Naive thymus-derived CD4-positive, alpha-beta T cell (primary cell): ENCODE measurements around the gene TDRD1. TPM values are rescaled to one million over a fixed set of nuclear protein-coding genes. Genes with fewer than 3 reads are reported as not detected.

Source experiments
- ATAC-seq: fragments of 150-1000 bp; cut with Tn5 transposase; 2 replicates; pipeline ENCODE4 v1.10.0; 2021; ENCODE audit warnings: mild to moderate bottlenecking, moderate library complexity
- CTCF ChIA-PET: fragments of 350-600 bp; sonication (Branson Sonifier 250); formaldehyde crosslinking; loops from one replicate; lab custom pipeline; 2021; ENCODE audit warnings: antibody characterized with exemption; lab: Charles Lee
- POLR2A ChIA-PET: fragments of 350-600 bp; sonication (Branson Sonifier 250); formaldehyde crosslinking; loops from one replicate; lab custom pipeline; 2021; ENCODE audit warnings: antibody characterized with exemption, inconsistent platforms; lab: Charles Lee
- DNase-seq, 9 donors: peaks; one replicate each; pipeline versions ENCODE4 v3.0.0 to v3.0.0-alpha.2; 2020 to 2022; ENCODE audit warnings: mixed read lengths in 1 of 9
- H3K27ac ChIP-seq: one replicate; pipeline ENCODE4 v1.7.0; 2013; ENCODE audit warnings: mild to moderate bottlenecking, low read depth, low read length, moderate library complexity
- H3K27me3 ChIP-seq, 2 donors: one replicate each; pipeline ENCODE4 v1.7.0; 2013; ENCODE audit warnings: low read length in 2 of 2, mild to moderate bottlenecking in 2 of 2, moderate library complexity in 2 of 2; ENCODE audit not compliant: control insufficient read depth in 2 of 2, insufficient read depth in 2 of 2
- H3K36me3 ChIP-seq, 3 experiments: 1 replicate in 2 of 3; 2 replicates in 1 of 3; pipeline ENCODE4 v1.7.0; 2013; ENCODE audit warnings: low read length in 3 of 3, mild to moderate bottlenecking in 3 of 3, moderate library complexity in 1 of 3; ENCODE audit not compliant: insufficient read depth in 3 of 3, control insufficient read depth in 2 of 3
- H3K4me1 ChIP-seq, 2 donors: one replicate each; pipeline ENCODE4 v1.7.0; 2013; ENCODE audit warnings: low read length in 2 of 2, mild to moderate bottlenecking in 2 of 2, moderate library complexity in 1 of 2; ENCODE audit not compliant: control insufficient read depth in 2 of 2, insufficient read depth in 2 of 2
- H3K4me3 ChIP-seq: 2 replicates; pipeline ENCODE4 v1.7.0; 2013; ENCODE audit warnings: mild to moderate bottlenecking, low read length
- H3K9me3 ChIP-seq, 3 experiments: 1 replicate in 2 of 3; 2 replicates in 1 of 3; pipeline ENCODE4 v1.7.0; 2013; ENCODE audit warnings: low read length in 3 of 3; ENCODE audit not compliant: control insufficient read depth in 2 of 3
- H3K27ac Mint-ChIP-seq, 9 donors: one replicate each; pipeline ENCODE4 v1.8.0; 2020 to 2022; ENCODE audit warnings: mixed read lengths in 9 of 9, mild to moderate bottlenecking in 8 of 9, moderate library complexity in 5 of 9, inconsistent platforms in 2 of 9
- H3K27me3 Mint-ChIP-seq, 5 donors: one replicate each; pipeline ENCODE4 v1.8.0; 2021 to 2022; ENCODE audit warnings: mixed read lengths in 5 of 5, mild to moderate bottlenecking in 1 of 5
- H3K36me3 Mint-ChIP-seq, 5 donors: one replicate each; pipeline ENCODE4 v1.8.0; 2020 to 2022; ENCODE audit warnings: mixed read lengths in 5 of 5, mild to moderate bottlenecking in 3 of 5, inconsistent platforms in 1 of 5
- H3K4me1 Mint-ChIP-seq, 7 donors: one replicate each; pipeline ENCODE4 v1.8.0; 2020 to 2022; ENCODE audit warnings: mixed read lengths in 7 of 7, mild to moderate bottlenecking in 3 of 7, inconsistent platforms in 1 of 7
- H3K4me3 Mint-ChIP-seq, 10 donors: one replicate each; pipeline ENCODE4 v1.8.0; 2020 to 2022; ENCODE audit warnings: mild to moderate bottlenecking in 10 of 10, mixed read lengths in 10 of 10, moderate library complexity in 6 of 10, inconsistent platforms in 2 of 10
- H3K9me3 Mint-ChIP-seq, 11 donors: one replicate each; pipeline ENCODE4 v1.8.0; 2020 to 2022; ENCODE audit warnings: mixed read lengths in 11 of 11, mild to moderate bottlenecking in 4 of 11, inconsistent platforms in 1 of 11, moderate library complexity in 1 of 11
- intact Hi-C, 2 donors: fragments of 100-400 bp; cut with micrococcal nuclease; formaldehyde crosslinking; loops; one replicate each; pipeline ENCODE4 v1.15.1; 2023
- polyA plus RNA-seq, 2 donors: library from polyadenylated mRNA; unstranded; fragments of 300-500 nt; fragmentation: Illumina TruSeq; gene quantifications; one replicate each; pipeline ENCODE4 v1.2.3, GENCODE V29; 2021
- total RNA-seq, 6 experiments: library from RNA in 5 of 6; stranded (reverse) in 5 of 6; gene quantifications; 1 replicate in 5 of 6; 2 replicates in 1 of 6; pipeline ENCODE4 v1.2.3 and lab custom pipeline; 2021 to 2026

The TDRD1 gene
- total and polyA plus RNA-seq, 7 experiments from 2014 or later, result 0.05 to 0.49 (median 0.25) TPM; not detected in 1

- Mint-ChIP-seq H3K4me1 (peaks cover 0 to 18% (median 12%) of the 10 kb centered on the region in 7 donors), H3K9me3 (no peaks in the 10 kb centered on the region), H3K27me3 (peaks cover 0 to 5% (median 1%) of the 10 kb centered on the region in 5 donors), H3K27ac (peak overlapping the region in 1 of 9 donors; percentile 19), H3K36me3 (no peaks in the 10 kb centered on the region), H3K4me3 (no peak overlapping the region)
- ATAC-seq, result no peak
- Histone ChIP-seq H3K27me3 (no peaks in the 10 kb centered on the region), H3K4me3 (no peak overlapping the region), H3K36me3 (no peaks in the 10 kb centered on the region), H3K9me3 (no peaks in the 10 kb centered on the region), H3K27ac (no peak overlapping the region), H3K4me1 (no peaks in the 10 kb centered on the region)
- ChIA-PET POLR2A (no interaction called here), CTCF (no interaction called here)
- intact Hi-C loops, result no loop called here
- no peak for DNase-seq
These were observed 80.7 kb downstream of the TDRD1 start for GRCh38 chr10:114259824-114260223.

GRCh38 chr10:114260366-114260765, 81.2 kb downstream of the TDRD1 start:
- ChIA-PET POLR2A (no interaction called here), CTCF (no interaction called here)
- H3K36me3 ChIP-seq, result no peaks in the 10 kb centered on the region
- Mint-ChIP-seq H3K27ac (no peak overlapping the region), H3K4me3 (no peak overlapping the region), H3K27me3 (peaks cover 0 to 5% (median 0%) of the 10 kb centered on the region in 5 donors), H3K9me3 (no peaks in the 10 kb centered on the region), H3K36me3 (no peaks in the 10 kb centered on the region), H3K4me1 (peaks cover 0 to 18% (median 12%) of the 10 kb centered on the region in 7 donors)
- no peaks in the 10 kb centered on the region for H3K9me3 ChIP-seq
- intact Hi-C loops, result no loop called here
- H3K27me3 ChIP-seq, result no peaks in the 10 kb centered on the region
- no peak overlapping the region for H3K4me3 ChIP-seq
- DNase-seq (no peak), ATAC-seq (no peak)
- H3K4me1 ChIP-seq, result no peaks in the 10 kb centered on the region
- no peak overlapping the region for H3K27ac ChIP-seq

- Histone ChIP-seq H3K36me3 (no peaks in the 10 kb centered on the region), H3K9me3 (no peaks in the 10 kb centered on the region), H3K27ac (no peak overlapping the region), H3K4me1 (no peaks in the 10 kb centered on the region), H3K4me3 (no peak overlapping the region), H3K27me3 (no peaks in the 10 kb centered on the region)
- intact Hi-C loops, result no loop called here
- Mint-ChIP-seq H3K27ac (no peak overlapping the region), H3K36me3 (no peaks in the 10 kb centered on the region), H3K4me1 (peaks cover 0 to 18% (median 12%) of the 10 kb centered on the region in 7 donors), H3K9me3 (no peaks in the 10 kb centered on the region), H3K4me3 (no peak overlapping the region), H3K27me3 (peaks cover 0 to 5% (median 0%) of the 10 kb centered on the region in 5 donors)
- ATAC-seq (no peak), DNase-seq (no peak)
- POLR2A ChIA-PET, result no interaction called here
- CTCF ChIA-PET, result no interaction called here
These were observed 81.9 kb downstream of the TDRD1 start for GRCh38 chr10:114261076-114261475.

- peaks cover 0 to 18% (median 12%) of the 10 kb centered on the region in 7 donors for H3K4me1 Mint-ChIP-seq
- H3K4me3 ChIP-seq, result no peak overlapping the region
- DNase-seq, result no peak
- no peaks in the 10 kb centered on the region for H3K4me1 ChIP-seq
- ATAC-seq, result no peak
- no peaks in the 10 kb centered on the region for H3K27me3 ChIP-seq
- no peaks in the 10 kb centered on the region for H3K9me3 Mint-ChIP-seq
- H3K27ac ChIP-seq, result no peak overlapping the region
- intact Hi-C loops, result no loop called here
- H3K4me3 Mint-ChIP-seq, result no peak overlapping the region
- POLR2A ChIA-PET, result no interaction called here
- H3K9me3 ChIP-seq, result no peaks in the 10 kb centered on the region
- H3K27me3 Mint-ChIP-seq, result peaks cover 0 to 5% (median 0%) of the 10 kb centered on the region in 5 donors
- CTCF ChIA-PET, result no interaction called here
- H3K27ac Mint-ChIP-seq, result no peak overlapping the region
- no peaks in the 10 kb centered on the region for H3K36me3 ChIP-seq
- no peaks in the 10 kb centered on the region for H3K36me3 Mint-ChIP-seq
These were observed 83.3 kb downstream of the TDRD1 start for GRCh38 chr10:114262496-114262895.

- Histone ChIP-seq H3K36me3 (no peaks in the 10 kb centered on the region), H3K27ac (no peak overlapping the region), H3K9me3 (no peaks in the 10 kb centered on the region), H3K27me3 (no peaks in the 10 kb centered on the region), H3K4me1 (no peaks in the 10 kb centered on the region), H3K4me3 (no peak overlapping the region)
- Mint-ChIP-seq H3K27me3 (peaks cover 0 to 5% (median 0%) of the 10 kb centered on the region in 5 donors), H3K4me1 (peaks cover 0 to 6% (median 0%) of the 10 kb centered on the region in 7 donors), H3K27ac (no peak overlapping the region), H3K36me3 (no peaks in the 10 kb centered on the region), H3K4me3 (no peak overlapping the region), H3K9me3 (no peaks in the 10 kb centered on the region)
- no peak for DNase-seq
- POLR2A ChIA-PET, result no interaction called here
- no peak for ATAC-seq
- CTCF ChIA-PET, result no interaction called here
- intact Hi-C loops, result no loop called here
These were observed 86.4 kb downstream of the TDRD1 start for GRCh38 chr10:114265392-114266053.

GRCh38 chr10:114266521-114266920, 87.4 kb downstream of the TDRD1 start:
- CTCF ChIA-PET, result no interaction called here

More at GRCh38 chr10:114266521-114266920, 87.4 kb downstream of the TDRD1 start:
- H3K4me1 Mint-ChIP-seq, result no peaks in the 10 kb centered on the region
- Histone ChIP-seq H3K36me3 (no peaks in the 10 kb centered on the region), H3K4me1 (no peaks in the 10 kb centered on the region), H3K27ac (no peak overlapping the region), H3K9me3 (no peaks in the 10 kb centered on the region), H3K27me3 (no peaks in the 10 kb centered on the region), H3K4me3 (no peak overlapping the region)
- H3K27ac Mint-ChIP-seq, result no peak overlapping the region
- H3K4me3 Mint-ChIP-seq, result no peak overlapping the region
- POLR2A ChIA-PET, result no interaction called here
- intact Hi-C loops, result no loop called here
- H3K27me3 Mint-ChIP-seq, result peaks cover 0 to 5% (median 0%) of the 10 kb centered on the region in 5 donors
- ATAC-seq (no peak), DNase-seq (no peak)
- H3K36me3 Mint-ChIP-seq, result no peaks in the 10 kb centered on the region
- no peaks in the 10 kb centered on the region for H3K9me3 Mint-ChIP-seq
